Epithelial cell of prostate (primary cell): ENCODE results near the gene PRR23A.
A peak's percentile ranks its signal among the peaks of the same experiment; 100 is the strongest.

ENCODE experiments used
- DNase-seq: peaks from one replicate; pipeline ENCODE4 v3.0.0-alpha.2; 2011; ENCODE audit warnings: low read depth, low spot score
- H3K27ac ChIP-seq: fragments of 450-650 bp; 2 replicates; pipeline ENCODE4 v1.5.1; 2017; ENCODE audit warnings: mild to moderate bottlenecking

PRR23A gene

GRCh38 chr3:138974462-138974861 is 31.6 kb downstream of the PRR23A start:
- no peak overlapping the region for H3K27ac ChIP-seq
- peak; percentile 6 for DNase-seq

DNA sequence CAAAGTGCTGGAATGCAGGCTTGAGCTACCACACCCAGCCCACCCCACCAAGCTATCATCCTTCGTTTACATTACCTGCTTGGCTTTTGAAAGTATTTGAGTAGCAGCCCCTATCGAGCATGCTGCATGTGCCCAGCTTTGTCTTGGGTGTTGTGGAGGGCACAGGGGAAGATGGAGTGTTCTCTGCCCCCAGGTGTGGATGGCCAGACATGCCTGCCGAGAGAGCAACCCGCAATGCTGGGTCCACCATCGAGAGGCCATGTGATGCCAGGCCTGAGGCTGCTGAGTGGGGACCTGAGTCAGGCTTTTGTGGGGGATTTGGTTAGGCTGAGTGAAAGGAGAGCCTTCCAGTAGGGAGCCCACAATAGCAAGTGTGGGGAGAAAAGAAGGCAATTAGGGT is 33.1 kb downstream of the PRR23A start:
- DNase-seq: no peak
- no peak overlapping the region for H3K27ac ChIP-seq

DNA sequence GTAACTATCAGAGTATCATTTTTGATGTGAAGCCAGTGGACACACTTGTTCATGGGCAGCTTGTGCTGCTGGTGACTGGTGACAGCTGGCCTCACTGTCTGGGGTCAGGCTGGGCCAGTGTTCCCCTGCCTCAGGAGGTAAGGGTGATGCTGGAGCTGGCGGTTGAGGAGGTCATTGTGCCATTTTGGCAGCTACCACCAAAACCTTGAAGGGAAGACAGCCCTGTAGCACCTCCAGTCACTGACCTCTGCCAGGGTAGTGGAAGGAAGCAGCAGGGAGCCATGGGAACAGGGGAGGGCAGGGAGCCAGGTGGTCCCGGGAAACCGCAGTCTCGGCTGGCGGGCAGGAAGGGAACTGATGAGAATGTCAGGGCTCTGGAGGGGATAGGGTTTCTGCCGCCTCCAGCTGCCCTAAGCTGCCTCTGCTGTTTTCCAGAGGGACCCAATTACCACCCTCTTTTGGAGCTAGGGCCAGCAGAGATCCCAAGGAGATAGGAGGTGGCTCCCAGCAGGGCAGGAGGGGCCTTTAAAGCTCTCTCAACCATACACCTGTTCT is 34.2 kb downstream of the PRR23A start:
- H3K27ac ChIP-seq: no peak overlapping the region
- DNase-seq: no peak

DNA sequence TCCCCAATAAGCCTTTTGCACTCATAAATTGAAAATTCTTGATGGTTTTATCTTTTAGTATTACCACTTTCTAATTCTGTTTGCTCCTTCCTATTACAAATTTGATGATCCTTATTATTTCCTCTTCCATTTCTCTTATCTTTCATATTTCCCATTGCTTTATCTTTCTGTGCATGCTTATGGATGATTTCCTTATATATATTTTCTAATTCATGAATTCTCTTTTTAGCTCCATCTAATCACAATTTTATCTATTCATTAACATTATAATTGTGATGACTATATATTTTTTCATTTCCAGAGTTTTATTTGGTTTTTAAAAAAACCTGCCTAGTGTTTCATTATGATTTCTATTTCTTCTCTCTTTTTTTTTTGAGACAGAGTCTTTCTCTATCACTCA is 41.1 kb downstream of the PRR23A start:
- DNase-seq: no peak
- H3K27ac ChIP-seq: no peak overlapping the region

- DNase-seq: no peak
These were observed 41.8 kb downstream of the PRR23A start for GRCh38 chr3:138964264-138964663.

GRCh38 chr3:138962854-138963560 is 43.1 kb downstream of the PRR23A start:
- DNase-seq: no peak
- no peak overlapping the region for H3K27ac ChIP-seq

More at GRCh38 chr3:138964264-138964663, 41.8 kb downstream of the PRR23A start:
- H3K27ac ChIP-seq: no peak overlapping the region

DNA sequence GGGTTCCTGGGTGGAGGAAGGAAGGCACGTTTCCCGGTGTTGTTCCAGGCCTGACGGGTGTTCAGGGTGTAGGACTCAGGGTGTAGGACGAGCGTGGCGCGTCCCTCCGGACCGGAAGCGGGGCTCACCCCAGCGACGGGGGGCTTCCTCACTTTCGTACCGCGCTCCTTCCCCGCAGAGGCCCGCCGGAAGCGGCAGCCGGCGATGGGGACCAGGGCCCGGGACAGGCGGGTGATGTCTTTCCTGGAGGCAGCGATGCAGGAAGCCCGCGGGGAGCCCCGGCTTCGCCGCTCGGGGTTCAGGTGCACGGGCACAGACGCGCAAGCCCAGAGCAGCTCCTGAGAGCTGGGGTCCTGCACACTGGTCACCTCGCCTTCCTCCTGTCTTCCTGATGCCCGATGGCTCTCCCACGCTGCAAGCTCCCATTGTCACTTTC is 45.6 kb downstream of the PRR23A start:
- H3K27ac ChIP-seq: no peak overlapping the region
- DNase-seq: no peak
